Erythroblast (primary cell): ENCODE results near the gene ZNF705A.
"Not testable (repeated sequence)": the region's sequence is repeated elsewhere in the genome, so short reads cannot be mapped to it uniquely, and the experiment has no call there.

ENCODE experiments used
- GATA1 ChIP-seq: IDR thresholded peaks from 2 replicates; pipeline ENCODE4 v1.6.1; 2011; ENCODE audit warnings: low read depth, mild to moderate bottlenecking, control low read depth, low read length, moderate library complexity
- POLR2A ChIP-seq: IDR thresholded peaks from 2 replicates; pipeline ENCODE4 v1.6.1; 2011; ENCODE audit warnings: mild to moderate bottlenecking, low read length

GRCh38 chr12:8227732-8228077 lies 70.9 kb downstream of the ZNF705A start:
- not testable (repeated sequence) for TF ChIP-seq POLR2A, GATA1
